Right lobe of liver (tissue), 4 donors: ENCODE measurements around the gene MMP17.

Experiments
- POLR2A ChIP-seq: fragments of 450-650 bp; IDR thresholded peaks from one replicate; pipeline ENCODE4 v1.6.1; 2017; ENCODE audit warnings: antibody characterized with exemption, mild to moderate bottlenecking
- TF ChIP-seq, protein P1 (sequence below), 4 donors: fragments of 200-600 bp in 3 of 4; fragments of 450-650 bp in 1 of 4; IDR thresholded peaks; one replicate each; pipeline versions ENCODE4 v1.5.1 to v1.8.0; 2016 to 2022; ENCODE audit warnings: antibody characterized with exemption in 4 of 4, mild to moderate bottlenecking in 2 of 4
- donor health status: DM: no; HTN: no; CAD: no.
- donor health status: DM: no; HTN: no; CAD: no.
- donor health status: DM: no; HTN: yes; CAD: no.

DNA sequence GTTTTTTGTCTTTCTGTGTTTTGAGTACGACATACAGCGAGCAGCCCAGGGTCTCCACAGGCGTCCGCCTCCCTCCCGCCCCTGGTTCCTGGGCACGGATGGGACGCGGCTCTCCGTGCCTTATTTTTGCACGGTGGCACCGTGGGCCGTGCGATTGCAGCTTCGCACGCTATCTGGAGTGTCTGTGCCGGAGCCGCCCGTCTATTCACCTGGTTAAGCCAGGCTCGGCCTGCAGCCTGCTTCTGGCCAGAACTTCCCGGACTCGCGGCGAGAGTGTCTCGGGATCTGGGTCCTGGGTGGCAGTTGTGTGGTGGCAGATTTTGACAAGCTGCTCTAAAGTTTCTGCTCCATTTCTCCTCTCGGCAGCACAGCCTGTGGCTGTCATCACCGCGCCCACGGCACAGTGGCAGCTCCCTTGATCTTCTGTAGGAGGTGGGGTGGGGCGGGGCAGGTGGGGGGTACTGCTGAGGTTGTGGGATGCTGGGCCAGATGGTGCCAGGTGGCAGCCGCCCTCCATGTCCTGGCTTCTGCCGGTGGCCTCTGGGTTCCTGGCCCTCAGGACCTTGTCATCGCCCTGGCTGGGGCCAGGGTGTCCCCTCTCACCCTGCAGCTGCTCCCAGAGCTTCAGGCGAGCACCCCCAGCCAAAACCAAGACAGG lies 2.9 kb downstream of the MMP17 start:
- TF ChIP-seq, protein P1, sequence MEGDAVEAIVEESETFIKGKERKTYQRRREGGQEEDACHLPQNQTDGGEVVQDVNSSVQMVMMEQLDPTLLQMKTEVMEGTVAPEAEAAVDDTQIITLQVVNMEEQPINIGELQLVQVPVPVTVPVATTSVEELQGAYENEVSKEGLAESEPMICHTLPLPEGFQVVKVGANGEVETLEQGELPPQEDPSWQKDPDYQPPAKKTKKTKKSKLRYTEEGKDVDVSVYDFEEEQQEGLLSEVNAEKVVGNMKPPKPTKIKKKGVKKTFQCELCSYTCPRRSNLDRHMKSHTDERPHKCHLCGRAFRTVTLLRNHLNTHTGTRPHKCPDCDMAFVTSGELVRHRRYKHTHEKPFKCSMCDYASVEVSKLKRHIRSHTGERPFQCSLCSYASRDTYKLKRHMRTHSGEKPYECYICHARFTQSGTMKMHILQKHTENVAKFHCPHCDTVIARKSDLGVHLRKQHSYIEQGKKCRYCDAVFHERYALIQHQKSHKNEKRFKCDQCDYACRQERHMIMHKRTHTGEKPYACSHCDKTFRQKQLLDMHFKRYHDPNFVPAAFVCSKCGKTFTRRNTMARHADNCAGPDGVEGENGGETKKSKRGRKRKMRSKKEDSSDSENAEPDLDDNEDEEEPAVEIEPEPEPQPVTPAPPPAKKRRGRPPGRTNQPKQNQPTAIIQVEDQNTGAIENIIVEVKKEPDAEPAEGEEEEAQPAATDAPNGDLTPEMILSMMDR (IDR thresholded peaks at IDR 0.05) = no peak
- TF ChIP-seq POLR2A = no peak
